Panc1 (cell line): ENCODE results near the gene NXF1.

Experiments
- POLR2AphosphoS5 ChIP-seq: IDR thresholded peaks from 2 replicates; pipeline ENCODE4 v1.6.1; 2012; ENCODE audit warnings: mild to moderate bottlenecking, low read depth, low read length, moderate library complexity
- SIN3A ChIP-seq: IDR thresholded peaks from 2 replicates; pipeline ENCODE4 v1.6.1; 2012; ENCODE audit warnings: low read depth, mild to moderate bottlenecking, low read length, moderate library complexity, borderline replicate concordance; ENCODE audit not compliant: insufficient read depth
- TF ChIP-seq, protein P1 (sequence below): fragments of 450-650 bp; IDR thresholded peaks from 2 replicates; pipeline ENCODE4 v1.5.1; 2017; ENCODE audit warnings: mild to moderate bottlenecking
- TF ChIP-seq, protein P2 (sequence below), 2 experiments: IDR thresholded peaks; 2 replicates each; pipeline ENCODE4 v1.6.1; 2011 to 2012; ENCODE audit warnings: low read depth in 2 of 2, control low read depth in 1 of 2, low read length in 1 of 2, mild to moderate bottlenecking in 1 of 2, moderate library complexity in 1 of 2; ENCODE audit not compliant: insufficient read depth in 1 of 2

DNA sequence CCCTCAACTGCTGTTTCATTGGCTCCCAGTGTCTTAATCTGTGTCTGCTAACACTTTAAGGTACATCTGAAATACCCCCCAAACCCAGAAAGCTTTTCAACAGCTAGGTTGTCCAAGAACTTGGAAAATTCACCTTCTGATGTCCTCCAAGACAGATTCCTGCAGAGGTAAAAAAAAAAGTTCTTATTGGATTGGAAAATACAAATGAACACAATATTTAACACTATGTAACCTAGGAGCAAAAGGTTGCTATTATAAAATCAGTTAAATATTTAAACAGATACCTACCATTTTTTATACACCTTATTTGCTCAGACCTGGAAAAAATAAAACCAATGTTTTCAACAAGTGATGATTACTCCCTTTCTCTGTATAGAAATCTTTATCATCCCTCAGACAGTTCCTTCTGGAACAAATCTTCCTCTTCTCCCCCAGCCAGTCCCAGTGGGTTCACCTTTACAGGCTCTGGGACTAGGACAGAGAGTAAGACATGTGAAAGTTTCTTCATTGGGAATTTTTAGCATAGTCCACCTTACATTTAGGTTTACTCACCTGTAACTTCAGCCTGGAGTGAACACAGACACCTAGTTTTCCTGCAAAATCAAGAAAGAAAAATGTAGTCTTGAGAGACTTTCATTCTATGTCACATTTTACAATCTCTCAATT is 47.4 kb upstream of the NXF1 start:
- TF ChIP-seq, protein P1, sequence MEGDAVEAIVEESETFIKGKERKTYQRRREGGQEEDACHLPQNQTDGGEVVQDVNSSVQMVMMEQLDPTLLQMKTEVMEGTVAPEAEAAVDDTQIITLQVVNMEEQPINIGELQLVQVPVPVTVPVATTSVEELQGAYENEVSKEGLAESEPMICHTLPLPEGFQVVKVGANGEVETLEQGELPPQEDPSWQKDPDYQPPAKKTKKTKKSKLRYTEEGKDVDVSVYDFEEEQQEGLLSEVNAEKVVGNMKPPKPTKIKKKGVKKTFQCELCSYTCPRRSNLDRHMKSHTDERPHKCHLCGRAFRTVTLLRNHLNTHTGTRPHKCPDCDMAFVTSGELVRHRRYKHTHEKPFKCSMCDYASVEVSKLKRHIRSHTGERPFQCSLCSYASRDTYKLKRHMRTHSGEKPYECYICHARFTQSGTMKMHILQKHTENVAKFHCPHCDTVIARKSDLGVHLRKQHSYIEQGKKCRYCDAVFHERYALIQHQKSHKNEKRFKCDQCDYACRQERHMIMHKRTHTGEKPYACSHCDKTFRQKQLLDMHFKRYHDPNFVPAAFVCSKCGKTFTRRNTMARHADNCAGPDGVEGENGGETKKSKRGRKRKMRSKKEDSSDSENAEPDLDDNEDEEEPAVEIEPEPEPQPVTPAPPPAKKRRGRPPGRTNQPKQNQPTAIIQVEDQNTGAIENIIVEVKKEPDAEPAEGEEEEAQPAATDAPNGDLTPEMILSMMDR = no peak
- TF ChIP-seq SIN3A (no peak), POLR2AphosphoS5 (0 out of 2 replicates have a peak, but pooled peaks have one; percentile 34)
- TF ChIP-seq, protein P2, sequence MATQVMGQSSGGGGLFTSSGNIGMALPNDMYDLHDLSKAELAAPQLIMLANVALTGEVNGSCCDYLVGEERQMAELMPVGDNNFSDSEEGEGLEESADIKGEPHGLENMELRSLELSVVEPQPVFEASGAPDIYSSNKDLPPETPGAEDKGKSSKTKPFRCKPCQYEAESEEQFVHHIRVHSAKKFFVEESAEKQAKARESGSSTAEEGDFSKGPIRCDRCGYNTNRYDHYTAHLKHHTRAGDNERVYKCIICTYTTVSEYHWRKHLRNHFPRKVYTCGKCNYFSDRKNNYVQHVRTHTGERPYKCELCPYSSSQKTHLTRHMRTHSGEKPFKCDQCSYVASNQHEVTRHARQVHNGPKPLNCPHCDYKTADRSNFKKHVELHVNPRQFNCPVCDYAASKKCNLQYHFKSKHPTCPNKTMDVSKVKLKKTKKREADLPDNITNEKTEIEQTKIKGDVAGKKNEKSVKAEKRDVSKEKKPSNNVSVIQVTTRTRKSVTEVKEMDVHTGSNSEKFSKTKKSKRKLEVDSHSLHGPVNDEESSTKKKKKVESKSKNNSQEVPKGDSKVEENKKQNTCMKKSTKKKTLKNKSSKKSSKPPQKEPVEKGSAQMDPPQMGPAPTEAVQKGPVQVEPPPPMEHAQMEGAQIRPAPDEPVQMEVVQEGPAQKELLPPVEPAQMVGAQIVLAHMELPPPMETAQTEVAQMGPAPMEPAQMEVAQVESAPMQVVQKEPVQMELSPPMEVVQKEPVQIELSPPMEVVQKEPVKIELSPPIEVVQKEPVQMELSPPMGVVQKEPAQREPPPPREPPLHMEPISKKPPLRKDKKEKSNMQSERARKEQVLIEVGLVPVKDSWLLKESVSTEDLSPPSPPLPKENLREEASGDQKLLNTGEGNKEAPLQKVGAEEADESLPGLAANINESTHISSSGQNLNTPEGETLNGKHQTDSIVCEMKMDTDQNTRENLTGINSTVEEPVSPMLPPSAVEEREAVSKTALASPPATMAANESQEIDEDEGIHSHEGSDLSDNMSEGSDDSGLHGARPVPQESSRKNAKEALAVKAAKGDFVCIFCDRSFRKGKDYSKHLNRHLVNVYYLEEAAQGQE (IDR thresholded peaks at IDR 0.05; ENCODE audit: insufficient read depth in 1 of 2, low read depth in 2 of 2, low read length in 1 of 2) = no peak
